ENCODE data around the gene FGF7.
A peak's percentile ranks its signal among the peaks of the same experiment; 100 is the strongest.
"Not testable (repeated sequence)": the region's sequence is repeated elsewhere in the genome, so short reads cannot be mapped to it uniquely, and the experiment has no call there.

FGF7 gene

GRCh38 chr15:49423021-49423420, at the start of gene FGF7:
FGF7 (plus strand) TSS chr15:49423242; CDS start chr15:49424298, 1,056 bp downstream.
- no peak for DNase-seq (ENCODE audit: low read depth)

GRCh38 chr15:49379996-49380395, 43.0 kb upstream of the FGF7 start:
- DNase-seq (ENCODE audit: low read depth), result no peak

GRCh38 chr15:49380912-49381311, 42.1 kb upstream of the FGF7 start:
- DNase-seq (ENCODE audit: low read depth), result no peak

- no peak for DNase-seq (ENCODE audit: low read depth)
Observed at GRCh38 chr15:49382394-49382793, 40.6 kb upstream of the FGF7 start.

GRCh38 chr15:49383266-49383665, 39.8 kb upstream of the FGF7 start:
- DNase-seq (ENCODE audit: low read depth), result no peak

GRCh38 chr15:49387471-49387870, 35.6 kb upstream of the FGF7 start:
- DNase-seq (ENCODE audit: low read depth), result no peak

- DNase-seq (ENCODE audit: low read depth), result not testable (repeated sequence)
Observed at GRCh38 chr15:49402515-49403296, 20.3 kb upstream of the FGF7 start.

- DNase-seq (ENCODE audit: low read depth), result no peak
Observed at GRCh38 chr15:49406352-49407118, 16.5 kb upstream of the FGF7 start.

- DNase-seq (ENCODE audit: low read depth), result no peak
Observed at GRCh38 chr15:49410641-49411040, 12.4 kb upstream of the FGF7 start.

- DNase-seq (ENCODE audit: low read depth), result no peak
Observed at GRCh38 chr15:49412797-49413196, 10.2 kb upstream of the FGF7 start.

GRCh38 chr15:49415149-49415548, 7.9 kb upstream of the FGF7 start:
- DNase-seq (ENCODE audit: low read depth), result no peak

- DNase-seq (ENCODE audit: low read depth), result no peak
Observed at GRCh38 chr15:49415638-49416037, 7.4 kb upstream of the FGF7 start.

GRCh38 chr15:49418811-49419210, 4.2 kb upstream of the FGF7 start:
- DNase-seq (ENCODE audit: low read depth), result no peak

- peak; percentile 1 for DNase-seq (ENCODE audit: low read depth)
Observed at GRCh38 chr15:49421991-49422390, 1.1 kb upstream of the FGF7 start.

- DNase-seq (ENCODE audit: low read depth), result no peak
Observed at GRCh38 chr15:49423901-49424550, 984 bp downstream of the FGF7 start.

- DNase-seq (ENCODE audit: low read depth), result no peak
Observed at GRCh38 chr15:49424954-49425353, 1.9 kb downstream of the FGF7 start.

- no peak for DNase-seq (ENCODE audit: low read depth)
Observed at GRCh38 chr15:49427372-49427771, 4.3 kb downstream of the FGF7 start.

GRCh38 chr15:49428409-49429095, 5.5 kb downstream of the FGF7 start:
- DNase-seq (ENCODE audit: low read depth), result no peak

GRCh38 chr15:49430046-49430445, 7.0 kb downstream of the FGF7 start:
- DNase-seq (ENCODE audit: low read depth), result no peak

- DNase-seq (ENCODE audit: low read depth), result no peak
Observed at GRCh38 chr15:49435174-49435573, 12.1 kb downstream of the FGF7 start.

GRCh38 chr15:49436751-49437150, 13.7 kb downstream of the FGF7 start:
- no peak for DNase-seq (ENCODE audit: low read depth)

- no peak for DNase-seq (ENCODE audit: low read depth)
Observed at GRCh38 chr15:49438962-49439631, 16.1 kb downstream of the FGF7 start.
